ENCODE results near the gene FAM177A1.
"Not testable (repeated sequence)": the region's sequence is repeated elsewhere in the genome, so short reads cannot be mapped to it uniquely, and the experiment has no call there.

The FAM177A1 gene, protein sequence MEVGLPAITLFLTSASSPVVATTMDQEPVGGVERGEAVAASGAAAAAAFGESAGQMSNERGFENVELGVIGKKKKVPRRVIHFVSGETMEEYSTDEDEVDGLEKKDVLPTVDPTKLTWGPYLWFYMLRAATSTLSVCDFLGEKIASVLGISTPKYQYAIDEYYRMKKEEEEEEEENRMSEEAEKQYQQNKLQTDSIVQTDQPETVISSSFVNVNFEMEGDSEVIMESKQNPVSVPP

DNA sequence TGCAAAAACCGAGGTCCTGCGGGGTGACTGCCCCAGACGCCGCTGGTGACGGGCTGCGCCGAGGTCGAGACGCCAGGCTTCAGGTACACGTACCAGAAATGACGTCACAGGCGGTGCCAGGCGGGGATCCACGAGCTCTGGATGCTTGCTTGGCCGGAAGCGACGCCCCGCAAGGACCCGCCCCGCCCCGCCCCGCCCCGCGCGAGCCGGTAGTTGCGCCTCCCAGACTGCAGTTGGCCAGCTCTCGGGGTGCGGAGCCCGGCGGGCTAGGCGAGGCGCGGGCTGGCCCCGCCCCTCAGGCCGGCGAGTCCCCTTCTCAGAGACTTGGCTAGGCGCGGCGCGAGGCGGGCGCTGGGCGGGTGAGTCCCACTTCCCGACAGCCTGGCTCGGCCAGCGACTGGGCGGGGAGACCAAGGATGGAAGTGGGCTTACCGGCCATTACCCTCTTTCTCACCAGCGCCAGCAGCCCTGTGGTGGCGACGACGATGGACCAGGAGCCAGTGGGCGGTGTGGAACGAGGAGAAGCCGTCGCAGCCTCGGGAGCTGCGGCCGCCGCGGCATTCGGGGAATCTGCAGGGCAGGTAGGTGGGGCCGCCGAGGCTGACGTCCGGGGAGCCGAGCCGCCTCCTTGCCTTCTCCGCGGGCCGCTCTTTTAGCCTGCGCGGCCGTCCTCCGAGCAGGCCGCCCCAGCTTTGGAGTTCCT, at the start of gene FAM177A1:
TSS of gene FAM177A1 (plus strand) at position 225 of the 703 bp plus-strand sequence. CDS start at position 417, 192 bp downstream.
- DNase-seq (ENCODE audit: low spot score) = peak; percentile 96

- DNase-seq (ENCODE audit: low spot score) = no peak
Observed at GRCh38 chr14:34997762-34998161, 48.3 kb upstream of the FAM177A1 start.

- no peak for DNase-seq (ENCODE audit: low spot score)
Observed at GRCh38 chr14:34999500-34999899, 46.6 kb upstream of the FAM177A1 start.

DNA sequence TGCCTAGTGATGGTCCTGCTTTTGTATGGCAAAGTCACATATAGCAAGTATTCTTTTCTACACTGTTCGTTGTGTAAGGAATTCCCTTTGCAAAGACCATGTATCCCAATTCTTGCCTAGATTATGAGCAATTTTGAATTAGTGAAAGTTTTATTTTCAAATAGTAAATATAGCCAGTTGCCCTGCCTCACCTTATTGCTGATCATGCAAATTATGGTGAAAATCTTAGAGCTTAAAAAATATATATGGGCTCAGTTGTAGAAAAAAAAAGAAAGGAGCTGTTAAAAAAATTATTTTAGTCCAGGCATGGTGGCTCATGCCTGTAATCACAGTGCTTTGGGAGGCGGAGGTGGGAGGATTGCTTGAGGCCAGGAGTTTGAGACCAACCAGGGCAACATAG, 44.5 kb upstream of the FAM177A1 start:
- DNase-seq (ENCODE audit: low spot score) = no peak

GRCh38 chr14:35004839-35005238, 41.2 kb upstream of the FAM177A1 start:
- DNase-seq (ENCODE audit: low spot score) = no peak

- DNase-seq (ENCODE audit: low spot score) = no peak
Observed at GRCh38 chr14:35016568-35016967, 29.5 kb upstream of the FAM177A1 start.

DNA sequence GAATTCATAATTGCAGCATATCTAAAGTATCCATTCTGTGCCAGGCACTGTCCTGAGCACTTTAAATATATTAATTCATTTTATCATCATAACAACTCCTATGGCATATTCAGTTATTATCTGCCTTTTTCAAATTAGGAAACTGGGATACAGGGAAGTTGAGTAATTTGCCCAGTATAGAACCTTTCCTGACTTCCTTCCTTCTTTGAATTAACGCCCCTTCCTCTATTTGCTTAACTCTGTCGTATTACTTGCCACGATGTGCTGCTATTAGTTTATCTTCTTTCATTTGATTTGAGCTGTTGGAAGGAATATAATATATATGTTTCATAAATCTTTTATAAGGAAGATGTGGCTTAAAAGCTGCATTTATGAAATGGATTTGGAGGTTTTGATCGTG, 25.4 kb upstream of the FAM177A1 start:
- no peak for DNase-seq (ENCODE audit: low spot score)

DNA sequence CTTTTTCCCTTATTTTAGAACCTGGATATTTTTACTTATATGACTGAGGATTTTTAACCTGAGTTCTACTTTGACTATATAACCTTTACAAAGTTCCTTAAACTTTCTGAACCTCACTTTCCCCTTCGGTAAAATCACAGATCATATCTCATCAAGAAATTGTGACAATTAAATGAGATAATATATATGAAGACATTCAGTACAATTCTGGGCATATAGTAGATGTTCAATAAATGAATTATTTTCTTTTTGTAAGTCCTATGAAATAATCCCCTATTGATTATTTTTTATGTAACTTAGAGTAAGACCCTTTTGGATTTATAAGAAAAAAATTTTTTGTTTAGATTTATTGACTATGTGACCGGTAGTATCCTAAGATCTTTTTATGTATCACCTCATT, 17.6 kb upstream of the FAM177A1 start:
- DNase-seq (ENCODE audit: low spot score) = no peak

DNA sequence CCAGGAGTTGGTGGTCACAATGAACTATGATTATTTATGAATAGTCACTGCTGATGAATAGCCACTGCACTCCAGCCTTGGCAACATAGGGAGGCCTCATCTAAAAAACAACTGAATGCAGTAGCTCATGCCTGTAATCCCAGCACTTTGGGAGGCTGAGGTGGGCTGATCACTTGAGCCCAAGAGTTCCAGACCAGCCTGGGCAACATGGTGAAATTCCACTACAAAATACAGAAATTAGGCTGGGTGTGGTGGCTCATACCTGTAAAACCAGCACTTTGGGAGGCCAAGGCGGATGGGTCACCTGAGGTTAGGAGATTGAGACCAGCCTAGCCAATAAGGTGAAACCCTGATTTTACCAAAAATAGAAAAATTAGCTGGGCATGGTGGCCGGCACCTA, 13.5 kb upstream of the FAM177A1 start:
- DNase-seq (ENCODE audit: low spot score) = no peak

GRCh38 chr14:35034440-35034833, 11.6 kb upstream of the FAM177A1 start:
- no peak for DNase-seq (ENCODE audit: low spot score)

DNA sequence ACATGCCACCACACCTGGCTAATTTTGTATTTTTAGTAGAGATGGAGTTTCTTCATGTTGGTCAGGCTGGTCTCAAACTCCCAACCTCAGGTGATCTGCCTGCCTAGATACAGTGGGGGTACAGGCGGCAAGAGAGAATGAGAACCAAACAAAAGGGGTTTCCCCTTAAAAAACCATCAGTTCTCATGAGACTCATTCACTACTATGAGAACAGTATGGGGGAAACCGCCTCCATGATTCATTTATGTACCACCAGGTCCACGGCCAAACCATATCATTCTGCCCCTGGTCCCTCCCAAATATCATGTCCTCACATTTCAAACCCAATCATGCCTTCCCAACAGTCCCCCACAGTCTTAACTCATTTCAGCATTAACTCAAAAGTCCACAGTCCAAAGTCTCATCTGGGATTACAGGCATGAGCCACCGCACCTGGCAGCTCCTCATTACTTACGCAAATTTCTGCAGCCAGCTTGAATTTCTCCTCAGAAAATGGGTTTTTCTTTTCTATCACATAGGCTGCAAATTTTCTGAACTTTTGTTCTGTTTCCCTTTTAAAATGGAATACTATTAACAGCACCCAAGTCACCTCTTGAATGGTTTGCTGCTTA, 11.0 kb upstream of the FAM177A1 start:
- DNase-seq (ENCODE audit: low spot score) = not testable (repeated sequence)

DNA sequence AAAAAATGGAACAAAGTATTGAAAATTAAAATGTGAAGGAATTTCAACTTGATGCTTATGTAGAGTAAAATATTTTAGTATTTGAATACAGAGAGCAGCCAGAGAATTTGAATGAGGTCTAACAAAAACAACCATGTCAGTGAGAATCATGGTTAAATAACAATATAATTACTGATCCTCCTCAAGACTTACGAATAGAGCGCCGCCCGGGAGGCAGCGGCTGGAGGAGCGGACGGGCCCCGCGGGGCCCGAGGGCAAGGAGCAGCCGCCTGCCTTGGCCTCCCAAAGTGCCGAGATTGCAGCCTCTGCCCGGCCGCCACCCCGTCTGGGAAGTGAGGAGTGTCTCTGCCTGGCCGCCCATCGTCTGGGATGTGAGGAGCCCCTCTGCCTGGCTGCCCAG, 7.8 kb upstream of the FAM177A1 start:
- DNase-seq (ENCODE audit: low spot score) = not testable (repeated sequence)

DNA sequence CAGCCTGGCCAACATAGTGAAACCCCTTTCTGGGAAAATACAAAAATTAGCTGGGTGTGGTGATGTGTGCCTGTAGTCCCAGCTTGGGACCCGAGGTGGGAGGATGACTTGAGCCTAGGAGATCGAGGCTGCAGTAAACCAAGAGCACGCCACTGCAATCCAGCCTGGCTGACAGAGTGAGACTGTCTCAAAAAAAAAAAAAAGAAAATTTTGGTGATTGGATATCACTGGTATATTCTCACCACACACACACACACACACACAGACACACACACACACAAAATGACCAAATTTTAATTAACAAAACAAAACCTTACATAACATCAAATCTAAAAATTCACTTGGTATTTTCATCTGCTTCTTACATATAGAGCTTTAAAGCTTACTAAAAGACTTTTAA, 3.4 kb upstream of the FAM177A1 start:
- DNase-seq (ENCODE audit: low spot score) = no peak

GRCh38 chr14:35043046-35043445, 3.0 kb upstream of the FAM177A1 start:
- no peak for DNase-seq (ENCODE audit: low spot score)

GRCh38 chr14:35044939-35045797, 904 bp upstream of the FAM177A1 start:
- DNase-seq (ENCODE audit: low spot score) = no peak

DNA sequence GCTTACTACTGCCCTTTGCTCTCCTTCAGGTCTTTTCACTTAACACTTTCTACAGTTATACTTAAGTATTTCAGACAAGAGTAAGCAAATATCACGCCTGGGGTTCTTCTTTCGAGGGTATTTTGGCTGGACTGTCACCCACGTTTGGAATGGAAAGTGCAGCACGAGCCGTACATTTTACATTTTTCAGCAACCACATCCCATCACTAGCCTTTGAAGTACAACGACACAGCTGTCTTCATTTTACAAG, 349 bp upstream of the FAM177A1 start:
- no peak for DNase-seq (ENCODE audit: low spot score)

DNA sequence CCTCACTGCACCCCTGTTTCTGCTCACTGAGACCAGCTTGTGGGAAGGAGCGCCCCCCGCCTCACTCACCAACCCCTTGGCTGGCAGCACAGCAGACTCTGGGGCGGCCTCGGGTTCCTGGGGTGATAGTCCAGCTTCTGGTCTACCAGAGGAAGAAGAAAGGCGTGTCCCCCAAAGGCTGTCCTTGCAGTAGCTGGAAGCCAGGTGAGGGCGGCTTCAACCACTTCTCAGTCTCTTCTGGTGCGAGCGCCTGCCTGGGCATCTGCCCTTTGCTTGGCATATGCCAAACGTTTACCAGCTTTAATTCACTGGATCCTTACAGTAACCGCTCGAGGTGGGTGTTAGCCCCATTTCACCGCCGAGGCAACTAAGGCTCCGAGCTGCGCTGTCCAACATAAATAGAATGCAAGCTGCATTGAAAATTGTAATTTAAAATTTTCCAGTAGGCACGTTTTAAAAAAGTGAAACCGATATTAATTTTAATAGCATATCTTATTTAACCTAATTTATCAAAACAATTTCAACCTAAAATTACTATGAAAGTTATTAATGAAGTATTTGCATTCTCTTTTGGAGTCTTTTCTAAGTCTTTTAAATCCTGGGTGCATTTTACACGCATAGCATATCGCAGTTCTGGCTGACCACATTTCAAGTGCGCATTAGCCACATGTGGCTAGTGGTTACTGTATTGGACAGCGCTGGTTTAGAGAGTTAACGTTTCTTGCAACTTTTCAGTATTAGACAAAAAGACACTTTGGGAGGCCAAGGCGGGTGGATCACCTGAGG, 872 bp downstream of the FAM177A1 start:
- DNase-seq (ENCODE audit: low spot score) = peak; percentile 55

GRCh38 chr14:35047976-35048513, 2.0 kb downstream of the FAM177A1 start:
- DNase-seq (ENCODE audit: low spot score) = no peak

DNA sequence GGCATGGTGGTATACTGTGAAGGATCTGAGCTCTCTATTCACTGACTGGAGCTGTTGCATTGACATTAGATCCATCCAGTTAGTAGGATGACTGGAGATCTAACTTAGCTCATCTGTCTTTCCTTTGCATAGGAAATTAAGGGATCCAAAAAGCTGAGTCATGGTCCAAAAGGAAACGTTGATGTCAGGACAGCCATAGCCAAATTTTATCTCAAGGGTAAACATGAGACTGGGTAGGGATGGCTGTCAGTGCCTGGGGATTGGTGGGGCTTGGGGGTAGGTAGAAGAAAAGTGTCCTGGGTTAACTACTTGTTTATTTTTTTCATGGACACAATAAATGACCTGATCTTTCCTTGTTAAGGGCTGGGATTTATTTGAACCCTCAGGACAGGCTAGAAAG, 4.6 kb downstream of the FAM177A1 start:
- DNase-seq (ENCODE audit: low spot score) = no peak

GRCh38 chr14:35051796-35052195, 5.7 kb downstream of the FAM177A1 start:
- peak; percentile 47 for DNase-seq (ENCODE audit: low spot score)

DNA sequence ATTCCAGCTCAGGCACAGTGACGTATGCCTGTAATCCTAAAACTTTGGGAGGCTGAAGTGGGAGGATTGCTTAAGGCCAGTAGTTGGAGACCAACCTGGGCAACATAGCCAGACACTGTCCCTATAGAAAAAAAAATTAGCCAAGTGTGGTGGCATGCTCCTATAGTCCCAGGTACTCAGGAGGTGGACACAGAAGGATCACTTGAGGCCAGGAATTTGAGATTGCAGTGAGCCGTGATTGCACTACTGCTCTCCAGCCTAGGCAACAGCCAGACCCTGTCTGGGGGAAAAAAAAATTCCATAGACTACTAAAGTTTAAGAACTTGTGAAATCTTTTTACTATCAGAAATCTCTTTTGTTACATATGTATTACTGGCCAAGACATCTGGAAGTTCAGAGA, 6.6 kb downstream of the FAM177A1 start:
- DNase-seq (ENCODE audit: low spot score) = no peak

All from SW480 (cell line).